Measurements from ENCODE around the gene ATG2B. TPM values are rescaled to one million over a fixed set of nuclear protein-coding genes. Genes with fewer than 3 reads are reported as not detected.
A peak's percentile ranks its signal among the peaks of the same experiment; 100 is the strongest.
"Not testable (repeated sequence)": the region's sequence is repeated elsewhere in the genome, so short reads cannot be mapped to it uniquely, and the experiment has no call there.

The ATG2B gene
- total and polyA plus RNA-seq, 10 donors, result 2.9 to 38.2 (median 29.8) TPM

DNA sequence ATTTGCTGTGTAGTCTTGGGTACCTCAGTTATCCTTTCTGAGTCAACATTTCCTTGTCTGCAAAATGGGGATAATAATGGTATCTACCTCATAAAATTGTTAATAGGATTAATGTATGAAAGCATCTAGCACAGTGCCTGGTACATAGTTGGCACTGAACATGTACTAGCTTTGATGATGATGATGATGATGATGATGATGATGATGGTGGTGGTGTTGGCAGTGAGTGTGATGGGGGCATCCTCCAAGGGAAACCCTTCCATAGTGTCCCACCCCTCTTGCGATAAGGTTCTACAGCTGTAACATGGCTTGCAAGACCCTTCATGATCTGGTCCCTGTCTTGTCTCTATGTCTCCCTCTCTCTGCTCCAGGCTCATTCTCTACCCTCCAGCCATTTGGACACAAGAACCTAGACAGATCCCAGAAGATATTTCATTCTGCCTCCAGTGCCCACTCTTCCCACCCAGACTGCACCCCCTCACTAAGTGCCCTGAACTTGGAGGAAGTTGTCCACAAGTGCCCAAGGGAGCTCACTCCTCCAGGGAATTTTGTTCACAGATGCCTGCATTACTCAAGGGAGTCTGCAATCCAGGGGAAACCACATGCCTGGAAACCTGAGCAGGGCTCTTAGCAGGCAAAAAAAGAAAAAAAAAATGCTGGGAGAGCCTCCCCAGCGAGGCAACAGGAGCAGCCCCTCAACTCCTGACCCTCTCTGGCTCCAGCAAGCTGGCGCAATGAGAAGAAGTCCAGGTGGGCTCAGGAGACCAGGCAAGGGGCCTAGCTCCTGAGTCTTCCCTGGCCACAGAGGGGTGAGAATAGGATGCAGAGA is 117.2 kb downstream of the ATG2B start:
- intact Hi-C loops (cut with DNase I; ENCODE audit: low total_unique reads), result no loop called here

DNA sequence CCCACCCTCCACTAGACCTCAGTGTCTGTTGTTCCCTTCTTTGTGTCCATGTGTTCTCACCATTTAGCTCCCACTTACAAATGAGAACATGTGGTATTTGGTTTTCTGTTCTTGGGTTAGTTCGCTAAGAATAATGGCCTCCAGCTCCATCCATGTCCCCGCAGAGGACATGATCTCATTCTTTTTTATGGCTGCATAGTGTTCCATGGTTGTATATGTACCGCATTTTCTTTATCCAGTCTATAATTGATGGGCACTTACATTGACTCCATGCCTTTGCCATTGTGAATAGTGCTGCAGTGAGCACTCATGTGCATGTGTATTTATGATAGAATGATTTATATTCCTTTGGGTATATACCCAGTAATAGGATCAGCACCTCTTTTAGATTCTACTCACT is 118.1 kb downstream of the ATG2B start:
- intact Hi-C loops (cut with DNase I; ENCODE audit: low total_unique reads); H3K36me3 ChIP-seq; DNase-seq; H3K27ac ChIP-seq; H3K4me3 ChIP-seq; H3K4me1 ChIP-seq; H3K9me3 ChIP-seq: not testable (repeated sequence)
- H3K27me3 ChIP-seq (replicated peaks in 1 of 7), result peaks cover 0 to 21% (median 0%) of the 10 kb centered on the region in 7 donors
- 91 to 95% (median 92%) methylated on average over 3 of the region's 3 CpGs for WGBS, 5 donors

More for the DNA sequence above, 117.2 kb downstream of the ATG2B start:
- Histone ChIP-seq H3K36me3 (no peaks in the 10 kb centered on the region), H3K9me3 (peaks cover 0 to 2% (median 0%) of the 10 kb centered on the region in 8 donors), H3K27me3 (replicated peaks in 1 of 7) (peaks cover 0 to 19% (median 0%) of the 10 kb centered on the region in 7 donors), H3K4me3 (no peak overlapping the region), H3K4me1 (no peaks in the 10 kb centered on the region), H3K27ac (no peak overlapping the region)
- 48 to 91% (median 86%) methylated on average over 3 of the region's 3 CpGs for WGBS, 5 donors
- DNase-seq, result peak; percentile 27
- no peak for TF ChIP-seq POLR2AphosphoS5 (IDR thresholded peaks at IDR 0.05)
- TF ChIP-seq CTCF (IDR thresholded peaks at IDR 0.05 in 8 of 11, conservative IDR thresholded peaks at IDR 0.05 in 3 of 11), result no peak
- no peak for TF ChIP-seq POLR2A (IDR thresholded peaks at IDR 0.05)

GRCh38 chr14:96243785-96244184 is 119.4 kb downstream of the ATG2B start:
- H3K36me3 ChIP-seq, result no peaks in the 10 kb centered on the region
- 50 to 64% (median 59%) methylated on average over 5 of the region's 5 CpGs for WGBS, 5 donors
- DNase-seq, result peak; percentile 17

DNA sequence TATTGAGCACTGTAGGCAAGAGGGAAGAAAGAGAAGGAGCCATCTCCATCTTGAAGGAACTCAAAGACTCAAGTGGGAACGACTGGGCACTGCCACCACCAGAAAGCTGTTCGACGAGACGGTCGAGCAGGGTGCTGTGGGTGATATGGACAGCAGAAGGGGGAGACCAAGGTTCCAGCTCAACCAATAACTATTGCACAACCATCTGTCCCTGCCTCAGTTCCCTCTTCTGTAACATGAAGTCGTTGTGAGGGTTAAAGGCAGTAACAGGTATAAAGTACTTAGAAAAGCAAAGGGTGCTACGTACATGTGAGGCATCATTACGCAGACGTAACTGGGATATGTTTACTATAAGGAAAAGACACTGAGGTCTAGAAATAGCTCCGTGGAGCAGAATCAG is 121.0 kb downstream of the ATG2B start:
- H3K36me3 ChIP-seq, result no peaks in the 10 kb centered on the region
- peak; percentile 16 for DNase-seq
- peaks cover 0 to 2% (median 0%) of the 10 kb centered on the region in 8 donors for H3K9me3 ChIP-seq
- no peak overlapping the region for H3K27ac ChIP-seq
- no peaks in the 10 kb centered on the region for H3K4me1 ChIP-seq
- no peak overlapping the region for H3K4me3 ChIP-seq
- WGBS, 5 donors, result 88 to 95% (median 93%) methylated on average over 10 of the region's 10 CpGs
- TF ChIP-seq POLR2AphosphoS5 (IDR thresholded peaks at IDR 0.05) (no peak), CTCF (IDR thresholded peaks at IDR 0.05 in 8 of 11, conservative IDR thresholded peaks at IDR 0.05 in 3 of 11) (no peak), POLR2A (IDR thresholded peaks at IDR 0.05) (no peak)
- H3K27me3 ChIP-seq (replicated peaks in 1 of 7), result peaks cover 0 to 30% (median 0%) of the 10 kb centered on the region in 7 donors
- intact Hi-C loops (cut with DNase I; ENCODE audit: low total_unique reads), result no loop called here

More at GRCh38 chr14:96243785-96244184, 119.4 kb downstream of the ATG2B start:
- Histone ChIP-seq H3K4me1 (no peaks in the 10 kb centered on the region), H3K4me3 (no peak overlapping the region), H3K9me3 (peaks cover 0 to 2% (median 0%) of the 10 kb centered on the region in 8 donors), H3K27ac (no peak overlapping the region), H3K27me3 (replicated peaks in 1 of 7) (peaks cover 0 to 34% (median 0%) of the 10 kb centered on the region in 7 donors)
- no peak for TF ChIP-seq CTCF (IDR thresholded peaks at IDR 0.05 in 8 of 11, conservative IDR thresholded peaks at IDR 0.05 in 3 of 11)
- TF ChIP-seq POLR2A (IDR thresholded peaks at IDR 0.05), result no peak
- TF ChIP-seq POLR2AphosphoS5 (IDR thresholded peaks at IDR 0.05), result no peak
- intact Hi-C loops (cut with DNase I; ENCODE audit: low total_unique reads), result no loop called here

Measured in spleen (tissue), 11 donors.